H1 (cell line): ENCODE results near the gene RCBTB1. TPM values are rescaled to one million over a fixed set of nuclear protein-coding genes. Genes with fewer than 3 reads are reported as not detected.

ENCODE experiments used
- CTCF ChIA-PET: fragments of 300-600 bp; sonication (Branson Sonifier 250); formaldehyde crosslinking; loops from one replicate; lab custom pipeline; 2021; ENCODE audit not compliant: partially characterized antibody; lab: Charles Lee
- POLR2A ChIA-PET: fragments of 300-600 bp; sonication (Branson Sonifier 250); formaldehyde crosslinking; loops from one replicate; lab custom pipeline; 2021; ENCODE audit warnings: inconsistent platforms; ENCODE audit not compliant: partially characterized antibody; lab: Charles Lee
- DNase-seq, 2 experiments: peaks; one replicate each; pipeline versions ENCODE4 v3.0.0 to v3.0.0-alpha.2; 2010 to 2022; ENCODE audit warnings: low spot score in 2 of 2, low read depth in 1 of 2, mixed read lengths in 1 of 2
- FAIRE-seq: peaks from 2 replicates; lab custom pipeline; 2011; peaks lifted over from hg19 to GRCh38; lab: Jason Lieb, UNC
- H2AFZ ChIP-seq: 2 replicates; pipeline ENCODE4 v1.8.1; 2012; ENCODE audit warnings: low read length, inconsistent platforms
- H2AK5ac ChIP-seq: 2 replicates; pipeline ENCODE4 v1.6.1; 2013; ENCODE audit warnings: low read depth, low read length
- H2BK120ac ChIP-seq: replicated peaks from 2 replicates; pipeline ENCODE3; 2013; ENCODE audit warnings: low read depth, low read length, inconsistent platforms
- H2BK12ac ChIP-seq: 2 replicates; pipeline ENCODE4 v1.6.1; 2013; ENCODE audit warnings: low read depth, low read length
- H2BK15ac ChIP-seq: 2 replicates; pipeline ENCODE4 v1.6.1; 2013; ENCODE audit warnings: low read length
- H2BK20ac ChIP-seq: 2 replicates; pipeline ENCODE4 v1.6.1; 2013; ENCODE audit warnings: low read length
- H2BK5ac ChIP-seq: 2 replicates; pipeline ENCODE4 v1.6.1; 2013; ENCODE audit warnings: low read depth, low read length
- H3K14ac ChIP-seq: 2 replicates; pipeline ENCODE4 v1.6.1; 2013; ENCODE audit warnings: inconsistent platforms; ENCODE audit not compliant: insufficient read length
- H3K18ac ChIP-seq: 2 replicates; pipeline ENCODE4 v1.6.1; 2013; ENCODE audit warnings: low read length; ENCODE audit errors: extremely low read depth
- H3K23ac ChIP-seq: 2 replicates; pipeline ENCODE4 v1.6.1; 2013; ENCODE audit warnings: inconsistent platforms; ENCODE audit not compliant: insufficient read length
- H3K23me2 ChIP-seq: 2 replicates; pipeline ENCODE4 v1.6.1; 2013; ENCODE audit warnings: low read depth, low read length
- H3K27ac ChIP-seq: 2 replicates; pipeline ENCODE4 v1.6.1; 2011; ENCODE audit warnings: low read depth, low read length, inconsistent platforms
- H3K27me3 ChIP-seq, 4 experiments: replicated peaks in 1 of 4; 1 replicate in 1 of 4; 2 replicates in 3 of 4; pipeline versions ENCODE4 v1.6.1 to v1.8.1; 2011 to 2013; ENCODE audit warnings: low read length in 3 of 4, mild to moderate bottlenecking in 3 of 4, inconsistent platforms in 2 of 4, mixed read lengths in 2 of 4, moderate library complexity in 1 of 4; ENCODE audit not compliant: control insufficient read depth in 3 of 4, insufficient read depth in 3 of 4; ENCODE audit errors: extremely low read depth in 1 of 4
- H3K36me3 ChIP-seq, 4 experiments: 2 replicates each; pipeline versions ENCODE4 v1.6.1 to v1.8.1; 2011 to 2013; ENCODE audit warnings: mild to moderate bottlenecking in 4 of 4, low read length in 3 of 4, moderate library complexity in 2 of 4, control low read depth in 1 of 4, inconsistent platforms in 1 of 4; ENCODE audit not compliant: insufficient read depth in 4 of 4, control insufficient read depth in 2 of 4
- H3K4ac ChIP-seq: replicated peaks from 2 replicates; pipeline ENCODE3; 2013; ENCODE audit warnings: low read length, low read depth, mixed read lengths, inconsistent platforms; ENCODE audit not compliant: insufficient read length
- H3K4me1 ChIP-seq, 4 experiments: replicated peaks in 1 of 4; 1 replicate in 1 of 4; 2 replicates in 3 of 4; pipeline versions ENCODE4 v1.6.1 to v1.8.1; 2011 to 2013; ENCODE audit warnings: low read length in 3 of 4, inconsistent platforms in 2 of 4, mixed read lengths in 1 of 4; ENCODE audit not compliant: insufficient read depth in 4 of 4, control insufficient read depth in 3 of 4
- H3K4me2 ChIP-seq, 2 experiments: 2 replicates each; pipeline versions ENCODE4 v1.6.1 to v1.8.1; 2011 to 2013; ENCODE audit warnings: low read depth in 2 of 2, low read length in 2 of 2, control low read depth in 1 of 2, inconsistent platforms in 1 of 2, mild to moderate bottlenecking in 1 of 2; ENCODE audit not compliant: insufficient read depth in 1 of 2
- H3K4me3 ChIP-seq, 4 experiments: fragments of 200-600, 300-600 bp in 1 of 4; sonication (generic), shearing (Covaris generic), sonication (Bioruptor Twin) in 1 of 4; 2 replicates each; pipeline versions ENCODE4 v1.5.1 to v1.8.1; 2011 to 2016; ENCODE audit warnings: low read length in 4 of 4, low read depth in 3 of 4, control low read depth in 2 of 4, inconsistent platforms in 2 of 4, mild to moderate bottlenecking in 2 of 4, mixed read lengths in 1 of 4, moderate library complexity in 1 of 4; ENCODE audit not compliant: insufficient read depth in 2 of 4; ENCODE audit errors: extremely low read depth in 1 of 4
- H3K56ac ChIP-seq: replicated peaks from 2 replicates; pipeline ENCODE3; 2013; ENCODE audit warnings: low read depth, mild to moderate bottlenecking, mixed read lengths, low read length, inconsistent platforms; ENCODE audit not compliant: insufficient read length
- H3K79me1 ChIP-seq: 2 replicates; pipeline ENCODE4 v1.6.1; 2013; ENCODE audit warnings: low read depth, low read length, control low read depth
- H3K79me2 ChIP-seq, 2 experiments: 2 replicates each; pipeline versions ENCODE4 v1.6.1 to v1.8.1; 2012 to 2013; ENCODE audit warnings: low read length in 2 of 2, mild to moderate bottlenecking in 2 of 2, inconsistent platforms in 1 of 2; ENCODE audit not compliant: insufficient read depth in 2 of 2, control insufficient read depth in 1 of 2
- H3K9ac ChIP-seq, 4 experiments: replicated peaks in 1 of 4; 1 replicate in 1 of 4; 2 replicates in 3 of 4; pipeline versions ENCODE4 v1.6.1 to v1.8.1; 2011 to 2013; ENCODE audit warnings: low read depth in 3 of 4, low read length in 3 of 4, control low read depth in 2 of 4, mild to moderate bottlenecking in 2 of 4, moderate library complexity in 2 of 4, inconsistent platforms in 1 of 4; ENCODE audit errors: extremely low read depth in 1 of 4
- H3K9me3 ChIP-seq, 2 experiments: 2 replicates each; pipeline versions ENCODE4 v1.6.1 to v1.8.1; 2012 to 2013; ENCODE audit warnings: mild to moderate bottlenecking in 2 of 2, moderate library complexity in 2 of 2, control low read depth in 1 of 2, inconsistent platforms in 1 of 2, low read depth in 1 of 2, low read length in 1 of 2, mixed read lengths in 1 of 2; ENCODE audit not compliant: insufficient read depth in 2 of 2
- H4K20me1 ChIP-seq, 2 experiments: replicated peaks in 1 of 2; 2 replicates each; pipeline versions ENCODE3 to v1.8.1; 2011 to 2013; ENCODE audit warnings: inconsistent platforms in 2 of 2, low read length in 2 of 2, mild to moderate bottlenecking in 1 of 2; ENCODE audit not compliant: insufficient read depth in 2 of 2, control insufficient read depth in 1 of 2
- H4K5ac ChIP-seq: 2 replicates; pipeline ENCODE4 v1.6.1; 2013; ENCODE audit warnings: low read length, low read depth, mixed read lengths, inconsistent platforms; ENCODE audit not compliant: insufficient read length
- H4K8ac ChIP-seq: 2 replicates; pipeline ENCODE4 v1.8.0; 2013; ENCODE audit warnings: mild to moderate bottlenecking, moderate library complexity, low read length, inconsistent platforms; ENCODE audit not compliant: insufficient read depth; ENCODE audit errors: extremely low read depth
- H4K91ac ChIP-seq: replicated peaks from 2 replicates; pipeline ENCODE3; 2013; ENCODE audit warnings: low read length, mixed read lengths, inconsistent platforms; ENCODE audit not compliant: insufficient read length
- CHD2 ChIP-seq: IDR thresholded peaks from 2 replicates; pipeline ENCODE4 v1.6.1; 2012; ENCODE audit warnings: low read length, improper control_type of control experiment
- EP300 ChIP-seq, 2 experiments: IDR thresholded peaks; 1 replicate in 1 of 2; 2 replicates in 1 of 2; pipeline ENCODE4 v1.6.1; 2011 to 2012; ENCODE audit warnings: low read depth in 2 of 2, low read length in 2 of 2, mild to moderate bottlenecking in 2 of 2, borderline replicate concordance in 1 of 2, inconsistent platforms in 1 of 2, moderate library complexity in 1 of 2
- KDM5A ChIP-seq: fragments of 200-600 bp; IDR thresholded peaks from 2 replicates; pipeline ENCODE4 v1.7.1; 2012; ENCODE audit warnings: mild to moderate bottlenecking, low read length, inconsistent platforms, mixed read lengths
- POU5F1 ChIP-seq: IDR thresholded peaks from 2 replicates; pipeline ENCODE4 v1.6.1; 2011; ENCODE audit warnings: low read depth, mild to moderate bottlenecking, low read length, moderate library complexity
- SIX5 ChIP-seq: IDR thresholded peaks from 2 replicates; pipeline ENCODE4 v1.6.1; 2011; ENCODE audit warnings: mild to moderate bottlenecking, low read depth, low read length
- WGBS, 2 experiments: shearing (Covaris generic) in 1 of 2; methylation state at CpG; one replicate each; pipeline versions ENCODE4 v1.1.6 to v1.1.7; 2013 to 2015; ENCODE audit warnings: low lambda C conversion rate in 2 of 2, mixed read lengths in 2 of 2, inconsistent platforms in 1 of 2, low coverage in 1 of 2, missing lambda C conversion rate in 1 of 2; ENCODE audit not compliant: insufficient replicate concordance in 2 of 2, insufficient coverage in 1 of 2, insufficient read length in 1 of 2; ENCODE audit errors: extremely low coverage in 1 of 2, missing lambda C conversion rate in 1 of 2; 5-methylcytosine and 5-hydroxymethylcytosine counted together
- polyA plus RNA-seq, 7 experiments: library from polyadenylated mRNA; depleted of rRNA in 3 of 7; stranded (reverse) in 5 of 7; unstranded in 2 of 7; fragments of >200 nt in 5 of 7; fragments of 200-250 nt in 2 of 7; gene quantifications; 1 replicate in 5 of 7; 2 replicates in 1 of 7; 4 replicates in 1 of 7; pipeline versions ENCODE4 v1.2.1 to v1.2.3, GENCODE V29; 2011 to 2013; ENCODE audit warnings: missing spikeins in 2 of 7, mixed read lengths in 2 of 7
- total RNA-seq: library from RNA; stranded (reverse); fragmentation: NEBNext Ultra II Directional; extraction: Animal tissue kit (Norgen Biotek cat#: 25700); gene quantifications from 2 replicates; pipeline ENCODE4 v1.2.1, GENCODE V29; 2021
- TF ChIP-seq, protein P1 (sequence below): IDR thresholded peaks from 2 replicates; pipeline ENCODE4 v1.6.1; 2012; ENCODE audit warnings: low read length, inconsistent platforms

The RCBTB1 gene
- total and polyA plus RNA-seq, 2 of the 8 experiments (the other 6 are each of a cell fraction or from before 2014, with no cell fraction given): 13.7 to 29.8 TPM

DNA sequence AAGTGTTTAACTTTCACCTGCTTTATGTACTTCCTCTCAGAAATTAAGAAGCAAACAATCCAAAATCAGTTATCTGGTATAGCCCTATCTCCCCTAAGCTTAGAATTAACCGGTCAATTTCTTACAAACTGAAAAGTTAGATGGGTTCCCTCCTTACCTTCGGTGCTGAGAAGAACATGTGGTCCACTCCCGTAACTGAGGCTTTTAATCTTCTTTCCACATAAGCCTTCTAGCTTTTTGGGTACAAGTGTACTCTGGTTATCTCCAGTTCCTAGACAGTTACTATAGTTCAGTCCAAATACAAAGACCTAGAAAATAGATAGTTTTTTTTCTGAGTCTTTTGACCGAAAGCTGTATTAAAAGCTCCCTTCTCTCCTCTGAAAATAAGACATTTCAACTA is 18.9 kb downstream of the RCBTB1 start:
- WGBS, 2 experiments: 88% methylated on average over 4 of the region's 4 CpGs; no CpG with 5 or more reads in 1 of the 2 experiments
- ChIA-PET CTCF (no interaction called here), POLR2A (interaction anchor here (1.0 kb wide), 1 partner anchor 14 kb away, joined by 3 read pairs; no protein-coding TSS in a partner anchor)

More for the DNA sequence above, 18.9 kb downstream of the RCBTB1 start:
- Histone ChIP-seq H4K8ac (no peak overlapping the region), H3K23ac (no peak overlapping the region), H3K14ac (no peak overlapping the region), H3K79me1 (no peaks in the 10 kb centered on the region; the same call in 1 of the 2 replicates), H2BK20ac (no peak overlapping the region), H3K56ac (no peak overlapping the region), H4K91ac (no peak overlapping the region), H2BK120ac (no peak overlapping the region), H3K4me3 (no peak overlapping the region), H3K4ac (no peak overlapping the region), H3K18ac (no peak overlapping the region), H2AK5ac (no peak overlapping the region), H3K27ac (no peak overlapping the region), H2BK15ac (no peak overlapping the region), H3K4me2 (no peak overlapping the region), H3K27me3 (no peaks in the 10 kb centered on the region), H2BK5ac (no peak overlapping the region), H3K9me3 (peaks cover 0 to 6% of the 10 kb centered on the region in 2 experiments; a peak in 1 of 4 replicates), H3K79me2 (no peaks in the 10 kb centered on the region; a peak in 1 of 4 replicates), H3K36me3 (peaks cover 0 to 15% (median 2%) of the 10 kb centered on the region in 4 experiments; a peak in 5 of 8 replicates), H3K9ac (no peak overlapping the region), H4K20me1 (peaks cover 1 to 3% of the 10 kb centered on the region in 2 experiments), H3K23me2 (no peaks in the 10 kb centered on the region), H2AFZ (no peak overlapping the region), H4K5ac (no peak overlapping the region), H3K4me1 (no peaks in the 10 kb centered on the region), H2BK12ac (no peak overlapping the region)
- TF ChIP-seq POU5F1 (no peak), CHD2 (no peak), KDM5A (no peak), EP300 (IDR thresholded peaks at IDR 0.05; ENCODE audit: borderline replicate concordance in 1 of 2, low read depth in 2 of 2, low read length in 2 of 2) (no peak), SIX5 (no peak)
- TF ChIP-seq, protein P1, sequence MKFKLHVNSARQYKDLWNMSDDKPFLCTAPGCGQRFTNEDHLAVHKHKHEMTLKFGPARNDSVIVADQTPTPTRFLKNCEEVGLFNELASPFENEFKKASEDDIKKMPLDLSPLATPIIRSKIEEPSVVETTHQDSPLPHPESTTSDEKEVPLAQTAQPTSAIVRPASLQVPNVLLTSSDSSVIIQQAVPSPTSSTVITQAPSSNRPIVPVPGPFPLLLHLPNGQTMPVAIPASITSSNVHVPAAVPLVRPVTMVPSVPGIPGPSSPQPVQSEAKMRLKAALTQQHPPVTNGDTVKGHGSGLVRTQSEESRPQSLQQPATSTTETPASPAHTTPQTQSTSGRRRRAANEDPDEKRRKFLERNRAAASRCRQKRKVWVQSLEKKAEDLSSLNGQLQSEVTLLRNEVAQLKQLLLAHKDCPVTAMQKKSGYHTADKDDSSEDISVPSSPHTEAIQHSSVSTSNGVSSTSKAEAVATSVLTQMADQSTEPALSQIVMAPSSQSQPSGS: no peak
- FAIRE-seq (no peak), DNase-seq (no peak)
